Measurements from ENCODE around the gene PCBP4.

PCBP4 gene

GRCh38 chr3:51942603-51943450, 24.4 kb downstream of the PCBP4 start:
- in situ Hi-C loops (cut with HindIII; ENCODE audit: low sequenced_read_pairs) = no loop called here

- in situ Hi-C loops (cut with HindIII; ENCODE audit: low sequenced_read_pairs) = no loop called here
Measured at GRCh38 chr3:51941798-51942602, 25.3 kb downstream of the PCBP4 start, which contains the start of the genes PARP3 and RRP9. TSS of gene PARP3 (plus strand) at chr3:51942363. CDS start at chr3:51943356, 993 bp downstream. TSS of gene RRP9 (minus strand) at chr3:51941904. CDS start at chr3:51941867, 37 bp downstream.

DNA sequence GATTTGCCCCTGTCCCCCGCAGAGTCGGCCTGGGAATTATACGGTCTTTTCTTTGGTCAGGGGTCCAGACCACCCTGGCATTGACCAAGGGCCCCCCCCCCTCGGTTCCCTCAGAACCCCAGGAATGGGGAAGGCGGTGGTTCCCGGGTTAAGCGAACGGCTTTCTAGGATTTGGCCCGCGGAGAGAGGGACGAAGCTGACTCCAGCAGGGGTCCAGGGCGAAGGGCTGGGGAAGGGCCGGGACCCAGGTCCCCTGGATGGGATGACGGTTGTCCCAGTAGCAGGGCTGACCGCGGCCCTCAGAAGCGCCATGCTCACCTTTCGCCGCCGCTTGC, 25.8 kb downstream of the PCBP4 start:
- in situ Hi-C loops (cut with HindIII; ENCODE audit: low sequenced_read_pairs) = no loop called here

DNA sequence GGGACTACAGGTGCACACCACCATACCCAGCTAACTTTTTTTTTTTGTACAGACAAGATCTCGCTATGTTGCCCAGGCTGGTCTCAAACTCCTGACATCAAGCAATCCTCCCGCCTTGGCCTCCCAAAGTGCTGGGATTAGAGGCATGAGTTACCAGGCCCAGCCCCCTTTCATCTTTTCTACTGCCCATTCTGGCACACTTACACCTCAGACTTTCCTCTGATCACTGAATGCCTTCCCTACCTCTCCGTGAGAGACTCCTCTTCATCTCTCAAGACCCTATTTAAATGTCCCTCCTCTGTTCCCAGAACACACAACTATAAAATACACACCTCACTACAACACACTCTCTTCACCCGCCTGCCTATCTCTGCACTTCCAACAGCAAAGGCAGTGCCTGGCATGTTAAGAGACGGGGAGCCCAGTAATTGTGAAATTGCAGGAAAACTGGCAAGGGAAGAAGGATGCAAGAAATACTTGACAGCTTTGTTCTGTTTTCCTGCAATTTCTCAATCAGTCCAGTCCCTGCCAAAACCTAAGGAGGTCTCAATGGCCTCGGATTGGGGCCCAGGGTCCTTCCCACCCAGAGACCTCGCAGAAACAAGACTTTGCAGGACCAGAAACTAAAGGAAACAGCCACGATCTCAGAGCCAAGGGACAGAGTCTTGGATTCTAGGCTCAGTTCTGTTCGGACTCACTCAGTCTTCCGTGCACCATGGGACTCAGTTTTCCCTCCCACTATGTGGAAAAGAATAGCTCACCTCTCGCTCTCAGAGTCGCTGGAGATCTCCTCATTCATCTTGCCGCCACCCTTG, 26.4 kb downstream of the PCBP4 start:
- in situ Hi-C loops (cut with HindIII; ENCODE audit: low sequenced_read_pairs) = no loop called here

DNA sequence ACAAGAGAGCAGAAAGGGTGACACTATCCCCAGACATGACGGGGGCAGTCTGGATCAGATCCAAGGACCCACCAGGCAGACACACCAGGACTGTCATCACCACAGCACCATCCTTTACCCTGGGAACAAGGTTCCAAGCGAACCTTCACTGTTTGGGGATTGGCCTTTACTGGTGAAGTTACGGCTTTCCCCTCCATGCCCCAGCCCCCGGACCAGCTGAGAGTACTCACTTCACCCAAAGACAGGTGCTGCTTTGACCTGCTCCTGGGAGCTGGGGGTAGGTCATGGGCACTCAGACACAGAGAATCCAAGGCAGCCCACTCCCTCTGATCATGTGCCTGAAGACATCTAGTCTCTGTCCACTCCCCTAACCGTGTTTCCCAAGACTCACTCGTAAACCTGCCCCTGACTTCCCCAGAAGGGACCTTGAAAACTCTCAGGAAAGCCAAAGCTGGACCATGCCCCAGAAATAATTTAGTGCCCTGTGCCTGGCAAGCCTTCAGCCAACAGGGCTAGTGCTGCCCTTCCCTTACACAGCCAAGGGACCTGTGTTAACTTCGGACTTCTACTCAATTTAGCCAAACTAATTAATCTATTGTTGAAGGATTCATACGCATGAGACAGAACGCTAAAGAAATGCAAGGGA, 28.4 kb downstream of the PCBP4 start:
- in situ Hi-C loops (cut with HindIII; ENCODE audit: low sequenced_read_pairs) = no loop called here

- in situ Hi-C loops (cut with HindIII; ENCODE audit: low sequenced_read_pairs) = no loop called here
Measured at GRCh38 chr3:51937611-51938450, 29.4 kb downstream of the PCBP4 start.

DNA sequence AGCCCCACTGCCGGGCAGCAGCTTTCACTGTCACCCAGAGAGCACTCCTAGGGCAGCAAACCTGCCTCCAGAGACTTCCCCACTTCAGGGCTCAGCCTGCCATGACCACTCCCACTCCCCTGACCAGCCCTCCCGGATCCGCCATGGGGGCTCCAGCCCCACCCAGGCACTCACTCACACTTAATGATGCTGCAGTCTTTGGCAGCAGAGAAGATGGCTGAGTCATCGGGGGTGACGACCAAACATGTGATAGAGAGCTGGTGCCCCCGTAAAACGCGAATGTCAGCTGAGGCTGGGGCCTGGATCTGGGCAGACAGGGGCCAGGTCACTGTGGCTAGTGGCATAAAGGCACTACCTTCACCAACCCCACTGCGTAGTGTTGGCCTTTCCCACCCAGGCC, 30.2 kb downstream of the PCBP4 start:
- in situ Hi-C loops (cut with HindIII; ENCODE audit: low sequenced_read_pairs) = no loop called here

DNA sequence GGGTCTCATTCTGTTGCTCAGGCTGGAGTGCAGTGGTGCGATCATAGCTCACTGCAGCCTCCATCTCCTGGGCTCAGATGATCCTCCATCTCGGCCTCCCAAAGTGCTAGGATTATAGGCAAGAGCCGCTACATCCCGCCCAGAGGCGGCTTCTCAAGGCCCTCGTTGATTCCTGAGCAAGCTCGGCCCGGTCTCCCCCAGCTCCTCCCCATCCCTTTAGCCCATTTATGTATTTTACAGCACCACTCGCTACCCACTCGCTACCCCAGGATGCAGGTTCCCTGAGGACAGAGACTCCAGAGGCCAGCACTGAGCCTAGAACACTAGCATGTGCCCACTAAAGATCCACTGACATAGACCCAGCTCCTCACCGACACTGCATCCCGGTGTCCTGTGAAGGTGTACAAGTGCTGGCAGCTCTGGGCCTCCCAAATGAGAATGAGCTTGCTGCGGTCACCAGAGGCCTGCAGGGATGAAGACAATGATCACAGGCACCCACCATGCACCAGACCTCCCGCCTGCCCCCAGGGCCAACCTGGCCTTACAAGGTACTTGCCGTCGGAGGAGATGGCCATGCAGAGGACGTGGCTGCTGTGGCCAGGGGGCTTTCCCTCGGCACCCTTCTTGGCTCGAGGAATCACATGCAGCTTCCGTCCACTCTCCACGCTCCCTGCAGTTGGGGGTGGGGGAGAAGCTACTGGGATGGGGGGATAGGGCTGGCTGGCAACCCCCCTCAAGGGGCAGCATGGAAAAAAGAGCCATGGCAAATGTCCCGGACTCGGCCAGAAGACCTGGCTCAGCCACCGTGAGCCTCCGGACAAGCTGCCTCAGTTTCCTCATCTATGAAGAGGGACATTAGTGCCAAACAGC, 31.1 kb downstream of the PCBP4 start:
- in situ Hi-C loops (cut with HindIII; ENCODE audit: low sequenced_read_pairs) = no loop called here

GRCh38 chr3:51934991-51935885, 32.0 kb downstream of the PCBP4 start:
- in situ Hi-C loops (cut with HindIII; ENCODE audit: low sequenced_read_pairs) = no loop called here

GRCh38 chr3:51934139-51934850, 33.0 kb downstream of the PCBP4 start:
- in situ Hi-C loops (cut with HindIII; ENCODE audit: low sequenced_read_pairs) = no loop called here

DNA sequence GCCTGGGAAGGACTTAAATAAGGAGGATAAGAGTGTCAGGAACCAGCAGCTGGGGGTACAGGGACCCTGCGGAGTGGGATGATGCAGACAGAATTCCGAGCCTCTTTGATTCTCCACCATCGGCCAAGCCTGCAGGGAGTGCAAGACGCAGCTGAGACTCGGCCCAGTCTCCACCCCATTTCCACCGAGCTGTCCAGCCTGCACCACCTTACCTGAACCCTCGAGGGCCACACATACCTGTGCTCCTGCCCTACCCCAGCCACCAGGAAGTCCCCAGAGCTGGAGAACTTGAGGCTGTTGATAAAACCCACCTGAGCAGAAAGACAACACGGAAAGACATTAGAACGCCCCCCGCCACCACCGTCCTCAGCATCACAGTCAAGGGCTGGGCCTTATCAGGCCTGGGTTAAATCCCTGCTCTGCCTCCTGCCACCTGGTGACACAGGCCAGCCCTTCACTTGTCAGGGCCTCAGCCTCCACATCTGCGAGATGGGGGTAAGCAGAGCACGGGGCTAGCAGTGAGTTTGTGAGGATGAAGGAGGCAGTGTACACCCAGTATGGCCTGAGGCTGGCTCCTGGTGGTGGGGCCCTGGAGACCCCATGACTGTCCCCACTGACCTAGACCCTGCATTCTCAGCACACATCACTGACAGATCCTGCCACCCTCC, 33.6 kb downstream of the PCBP4 start:
- in situ Hi-C loops (cut with HindIII; ENCODE audit: low sequenced_read_pairs) = no loop called here

DNA sequence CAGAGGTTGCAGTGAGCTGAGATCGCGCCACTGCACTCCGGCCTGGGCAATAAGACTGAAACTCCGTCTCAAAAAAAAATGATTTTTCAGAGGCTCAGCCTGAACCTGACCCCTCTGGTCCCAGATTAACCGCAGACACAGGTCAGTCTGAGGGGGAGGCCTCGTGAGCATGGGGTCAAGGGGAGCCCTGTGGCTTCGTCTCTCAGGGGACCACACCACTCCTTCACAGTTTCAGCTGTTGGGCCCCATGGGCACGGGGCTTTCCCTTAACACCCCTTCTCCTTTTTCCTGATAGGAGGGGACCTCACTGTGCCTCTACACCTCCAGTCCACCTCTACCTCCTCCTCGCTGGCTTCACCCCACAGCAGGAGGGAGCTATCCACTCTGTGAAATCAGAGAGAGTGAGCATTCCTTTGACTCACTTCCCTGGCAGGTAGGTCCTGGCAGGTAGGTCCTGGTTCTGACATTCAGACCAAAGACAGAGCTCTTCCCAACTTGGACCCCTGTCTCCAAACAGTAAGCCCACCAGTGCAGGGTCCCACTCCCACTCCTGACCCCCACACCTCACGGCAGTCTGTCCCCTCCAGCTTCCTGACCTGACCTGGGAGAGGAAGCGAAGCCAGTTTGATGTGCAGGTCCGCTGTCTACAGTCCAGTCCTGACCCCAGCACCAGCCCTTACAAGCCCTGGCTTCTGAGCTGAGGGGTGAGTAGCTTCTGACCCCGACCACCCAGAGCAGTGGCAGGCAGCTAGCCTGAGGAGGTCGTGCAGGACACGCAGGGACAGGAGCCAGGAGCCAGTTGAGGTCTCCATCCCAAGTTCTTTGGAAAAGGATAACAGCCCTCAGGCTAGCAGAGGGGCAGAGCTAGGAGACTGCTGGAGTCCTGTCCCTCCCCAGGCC, 34.5 kb downstream of the PCBP4 start:
- in situ Hi-C loops (cut with HindIII; ENCODE audit: low sequenced_read_pairs) = no loop called here

DNA sequence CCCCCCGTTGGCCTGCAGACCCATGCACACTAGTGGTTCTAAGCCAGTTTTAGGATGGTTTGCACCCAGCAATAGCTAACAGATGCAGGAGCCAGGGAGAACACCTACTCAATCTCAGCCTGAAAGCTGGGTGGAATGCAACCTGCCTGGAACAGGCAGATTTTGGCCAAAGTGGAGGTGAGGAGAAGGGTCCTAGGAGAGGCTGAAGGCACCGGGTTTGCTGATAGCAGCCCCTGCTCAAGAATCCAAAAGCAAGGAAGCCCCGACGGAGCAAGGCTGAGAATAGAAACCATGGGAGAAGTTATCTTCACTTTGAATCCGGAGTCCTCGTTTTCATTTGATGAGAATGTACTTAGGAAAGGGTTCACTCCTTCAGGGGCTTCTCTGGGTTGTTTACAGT, 35.5 kb downstream of the PCBP4 start:
- in situ Hi-C loops (cut with HindIII; ENCODE audit: low sequenced_read_pairs) = no loop called here

DNA sequence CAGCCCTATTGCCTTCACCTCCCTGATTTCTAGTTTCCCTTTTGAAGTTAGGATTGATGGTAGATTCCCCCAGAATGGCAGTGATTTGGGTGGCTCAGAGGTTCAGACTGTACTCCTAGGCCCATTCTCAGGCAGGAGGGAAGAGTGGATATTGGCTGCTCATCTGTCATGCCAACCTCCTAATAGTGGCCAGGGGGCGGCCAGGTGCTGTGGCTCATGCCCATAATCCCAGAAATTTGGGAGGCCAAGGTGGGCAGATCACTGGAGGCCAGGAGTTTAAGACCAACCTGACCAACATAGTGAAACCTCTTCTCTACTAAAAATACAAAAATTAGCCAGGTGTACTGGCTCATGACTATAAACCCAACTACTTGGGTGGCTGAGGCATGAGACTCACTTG, 36.8 kb downstream of the PCBP4 start:
- in situ Hi-C loops (cut with HindIII; ENCODE audit: low sequenced_read_pairs) = no loop called here

DNA sequence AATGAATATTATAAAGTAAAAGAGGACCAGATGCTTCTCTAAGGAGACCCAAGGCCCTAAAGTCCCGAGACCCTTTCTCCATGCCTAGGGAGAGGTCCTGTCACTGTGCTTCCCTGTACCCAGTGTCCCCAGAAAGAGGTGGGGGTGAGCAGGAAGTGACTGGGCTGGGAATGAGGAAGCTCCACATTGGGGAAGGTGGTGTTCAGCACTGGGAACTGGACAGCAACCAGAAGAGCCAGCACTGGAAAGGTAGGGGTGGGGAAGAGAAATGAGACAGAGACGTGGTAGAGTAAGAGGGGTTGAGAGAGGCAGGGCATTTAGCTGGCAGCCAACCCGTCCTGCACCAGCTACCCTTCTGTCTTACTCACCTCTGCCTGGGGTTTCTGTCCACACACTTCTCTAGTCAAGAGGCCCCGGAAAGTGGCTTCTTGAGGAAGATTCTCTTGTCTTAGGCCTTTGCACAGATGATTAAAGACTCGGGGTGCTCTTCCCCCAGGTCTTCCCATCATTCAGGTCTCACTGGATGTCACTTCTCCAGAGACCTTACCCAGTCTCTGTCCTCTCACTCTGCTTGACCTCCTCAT, 37.7 kb downstream of the PCBP4 start:
- in situ Hi-C loops (cut with HindIII; ENCODE audit: low sequenced_read_pairs) = no loop called here
